DMS114 treated with DMSO at 0.1 percent for 48 hours (cell line): ENCODE results near the gene STOM.
"Not testable (repeated sequence)": the region's sequence is repeated elsewhere in the genome, so short reads cannot be mapped to it uniquely, and the experiment has no call there.

Experiments used
- DNase-seq: peaks from one replicate; lab custom pipeline; 2025; ENCODE audit not compliant: unreplicated experiment; lab: John Stamatoyannopoulos, UW

STOM gene

GRCh38 chr9:121303456-121304451 lies 66.3 kb downstream of the STOM start:
- DNase-seq: no peak

DNA sequence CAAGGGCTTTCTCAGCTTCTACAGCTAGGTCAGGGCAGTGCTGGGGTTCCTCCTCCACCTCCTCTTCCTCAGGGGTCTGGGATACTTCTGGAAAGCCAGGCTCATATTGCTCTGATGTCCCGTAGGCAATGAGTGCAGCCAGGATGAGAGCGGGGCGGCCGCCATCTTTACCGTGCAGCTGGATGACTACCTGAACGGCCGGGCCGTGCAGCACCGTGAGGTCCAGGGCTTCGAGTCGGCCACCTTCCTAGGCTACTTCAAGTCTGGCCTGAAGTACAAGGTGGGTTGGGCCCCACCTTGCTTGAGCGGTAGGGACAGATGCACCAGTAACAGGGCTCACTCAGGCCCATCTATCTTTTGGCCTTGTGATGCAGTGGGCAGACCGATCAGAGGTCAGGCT lies 67.3 kb downstream of the STOM start:
- DNase-seq: no peak

DNA sequence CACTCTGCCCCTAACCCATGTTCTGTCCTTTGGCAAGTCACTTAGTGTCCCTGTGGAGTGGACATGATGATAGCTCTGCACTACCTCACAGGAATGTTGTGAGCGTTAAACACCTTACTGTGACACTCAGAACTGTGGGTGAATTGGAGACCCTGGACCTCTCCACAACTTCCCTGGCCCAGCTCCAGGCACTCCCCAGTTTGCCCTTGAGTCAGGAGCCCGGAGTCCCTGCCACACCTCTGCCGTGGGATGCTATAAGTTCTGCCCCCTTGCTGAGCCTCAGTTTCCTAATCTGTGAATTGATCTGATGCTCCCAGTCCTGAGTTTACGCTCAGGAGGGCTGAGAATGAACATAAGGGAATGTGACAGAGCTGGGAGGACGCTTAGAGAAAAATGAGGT lies 67.7 kb downstream of the STOM start:
- DNase-seq: no peak

DNA sequence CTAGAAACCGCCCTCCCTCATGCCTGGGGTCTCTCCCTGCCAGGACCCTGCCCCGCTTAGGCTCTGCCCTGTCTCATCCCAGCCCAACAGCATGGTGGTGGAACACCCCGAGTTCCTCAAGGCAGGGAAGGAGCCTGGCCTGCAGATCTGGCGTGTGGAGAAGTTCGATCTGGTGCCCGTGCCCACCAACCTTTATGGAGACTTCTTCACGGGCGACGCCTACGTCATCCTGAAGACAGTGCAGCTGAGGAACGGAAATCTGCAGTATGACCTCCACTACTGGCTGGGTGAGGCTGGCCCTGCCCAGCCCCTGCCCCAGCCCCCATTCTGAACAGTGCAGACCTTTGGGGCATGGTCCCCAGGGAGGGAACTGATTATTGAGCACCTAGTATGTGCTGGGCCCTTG lies 68.2 kb downstream of the STOM start:
- no peak for DNase-seq

DNA sequence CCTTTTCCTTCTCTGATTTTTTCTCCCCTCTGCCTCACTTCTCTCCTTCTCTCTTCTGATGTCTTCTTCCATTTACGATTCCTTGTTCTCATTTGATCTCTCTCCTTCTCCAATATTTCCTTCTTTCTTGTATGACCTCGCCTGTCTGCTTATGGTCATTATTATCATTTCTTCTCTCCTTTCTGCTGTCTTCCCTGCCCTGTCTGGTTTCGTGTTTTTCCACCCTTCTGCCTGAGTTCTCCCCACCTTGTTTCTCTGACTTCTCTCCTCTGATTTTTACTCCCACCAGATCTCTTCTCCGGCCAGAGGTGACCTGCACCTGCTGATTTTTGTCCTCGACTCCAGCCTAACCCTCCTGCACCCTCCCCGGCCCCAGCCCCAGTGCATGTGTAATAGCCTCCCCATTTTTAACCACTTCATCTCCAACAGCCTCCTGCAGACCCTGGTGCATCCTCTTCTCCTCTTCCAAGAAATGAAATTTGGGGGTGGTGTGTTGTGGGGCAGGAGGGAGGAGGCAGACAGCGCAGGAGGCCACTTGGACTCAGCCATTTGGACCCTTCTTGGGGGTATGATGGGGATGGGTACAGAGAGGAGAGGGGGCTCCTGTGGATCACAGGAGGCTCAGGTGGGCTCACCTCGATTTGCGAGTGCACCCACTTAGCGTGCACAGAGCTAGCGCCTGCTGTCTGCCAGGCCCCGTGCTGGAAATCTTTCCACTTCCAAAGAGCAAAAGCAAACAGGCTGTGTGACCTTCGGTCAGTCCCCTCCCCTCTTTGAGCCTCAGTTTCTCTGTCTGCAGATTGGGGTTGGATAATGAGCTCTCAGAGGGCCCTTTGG lies 69.5 kb downstream of the STOM start:
- DNase-seq: no peak

DNA sequence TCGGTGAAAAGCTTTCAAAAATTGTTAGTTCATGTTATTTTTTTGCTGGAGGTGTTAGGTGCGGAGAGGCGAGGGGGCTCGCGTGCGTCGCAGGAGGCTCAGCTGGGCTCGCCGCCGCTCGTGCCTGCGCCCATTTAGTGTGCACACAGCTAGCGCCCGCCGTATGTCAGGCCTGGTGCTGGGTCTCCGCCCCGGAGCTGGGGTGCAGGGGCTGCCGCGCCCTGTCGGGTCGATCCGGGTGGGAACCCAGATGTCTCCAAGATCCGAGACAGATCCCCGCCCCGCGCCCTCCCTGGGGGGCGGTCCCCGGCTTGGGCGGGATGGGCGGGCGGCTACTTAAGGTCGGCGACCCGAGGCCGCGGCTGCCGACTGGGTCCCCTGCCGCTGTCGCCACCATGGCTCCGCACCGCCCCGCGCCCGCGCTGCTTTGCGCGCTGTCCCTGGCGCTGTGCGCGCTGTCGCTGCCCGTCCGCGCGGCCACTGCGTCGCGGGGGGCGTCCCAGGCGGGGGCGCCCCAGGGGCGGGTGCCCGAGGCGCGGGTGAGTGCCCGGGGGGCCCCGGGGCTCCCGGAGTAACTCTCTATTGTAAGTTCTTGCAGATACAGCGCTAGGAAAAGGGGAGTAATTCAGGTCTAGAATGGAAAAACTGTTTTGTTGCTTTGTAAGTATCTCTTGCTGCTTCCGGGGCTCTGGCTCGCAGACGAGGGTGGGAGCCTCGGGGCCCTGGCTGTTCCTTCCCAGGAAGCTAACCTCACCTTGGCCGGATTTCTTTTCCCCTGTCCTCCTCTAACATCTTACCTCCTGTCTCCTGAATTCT lies 70.4 kb downstream of the STOM start:
- DNase-seq: no peak

- no peak for DNase-seq
Measured at GRCh38 chr9:121298689-121299466, 71.2 kb downstream of the STOM start.

DNA sequence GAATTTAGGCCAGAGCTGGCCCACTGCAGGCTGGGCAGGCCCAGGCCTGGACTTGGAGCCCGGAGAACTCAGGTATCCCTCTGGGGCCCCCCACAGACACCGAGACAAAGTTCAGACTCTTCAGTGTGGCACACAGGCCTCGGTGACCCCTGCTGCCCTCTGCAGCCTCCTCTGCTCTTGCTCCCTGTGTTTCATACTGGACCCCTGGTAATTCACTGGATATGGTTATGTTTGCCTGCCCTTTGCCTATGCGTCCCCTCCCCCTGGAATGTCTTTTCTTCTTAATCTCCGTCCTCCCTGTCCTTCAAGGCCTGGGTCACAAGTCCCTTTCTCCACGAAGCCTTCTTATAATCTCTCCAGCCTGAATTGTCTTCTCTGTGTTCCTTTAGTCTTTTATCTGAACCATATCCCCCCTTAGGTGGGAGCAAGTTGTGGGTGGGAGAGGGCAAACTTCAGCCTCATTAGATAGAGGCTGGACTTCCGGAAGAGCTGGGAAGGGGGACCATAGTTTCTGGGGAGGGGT lies 72.0 kb downstream of the STOM start:
- no peak for DNase-seq

DNA sequence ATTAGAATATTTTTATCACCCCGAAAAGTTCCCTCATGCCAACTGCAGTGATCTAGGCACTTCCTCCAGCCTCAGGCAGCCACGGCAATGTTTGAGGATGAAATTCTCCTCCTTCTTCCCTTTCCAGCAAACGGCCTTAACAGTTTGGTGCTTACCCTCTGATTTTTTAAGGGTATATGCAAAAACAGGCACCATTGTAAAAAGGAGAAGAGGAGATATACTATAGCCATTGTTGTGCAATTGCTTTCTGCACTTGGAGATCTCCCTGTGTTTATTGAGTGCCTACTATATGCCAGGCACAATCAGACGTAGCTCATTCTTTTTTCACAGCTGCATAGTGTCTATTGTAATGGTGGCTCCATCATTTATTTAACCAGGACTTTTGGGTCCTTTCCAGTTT lies 72.7 kb downstream of the STOM start:
- no peak for DNase-seq

DNA sequence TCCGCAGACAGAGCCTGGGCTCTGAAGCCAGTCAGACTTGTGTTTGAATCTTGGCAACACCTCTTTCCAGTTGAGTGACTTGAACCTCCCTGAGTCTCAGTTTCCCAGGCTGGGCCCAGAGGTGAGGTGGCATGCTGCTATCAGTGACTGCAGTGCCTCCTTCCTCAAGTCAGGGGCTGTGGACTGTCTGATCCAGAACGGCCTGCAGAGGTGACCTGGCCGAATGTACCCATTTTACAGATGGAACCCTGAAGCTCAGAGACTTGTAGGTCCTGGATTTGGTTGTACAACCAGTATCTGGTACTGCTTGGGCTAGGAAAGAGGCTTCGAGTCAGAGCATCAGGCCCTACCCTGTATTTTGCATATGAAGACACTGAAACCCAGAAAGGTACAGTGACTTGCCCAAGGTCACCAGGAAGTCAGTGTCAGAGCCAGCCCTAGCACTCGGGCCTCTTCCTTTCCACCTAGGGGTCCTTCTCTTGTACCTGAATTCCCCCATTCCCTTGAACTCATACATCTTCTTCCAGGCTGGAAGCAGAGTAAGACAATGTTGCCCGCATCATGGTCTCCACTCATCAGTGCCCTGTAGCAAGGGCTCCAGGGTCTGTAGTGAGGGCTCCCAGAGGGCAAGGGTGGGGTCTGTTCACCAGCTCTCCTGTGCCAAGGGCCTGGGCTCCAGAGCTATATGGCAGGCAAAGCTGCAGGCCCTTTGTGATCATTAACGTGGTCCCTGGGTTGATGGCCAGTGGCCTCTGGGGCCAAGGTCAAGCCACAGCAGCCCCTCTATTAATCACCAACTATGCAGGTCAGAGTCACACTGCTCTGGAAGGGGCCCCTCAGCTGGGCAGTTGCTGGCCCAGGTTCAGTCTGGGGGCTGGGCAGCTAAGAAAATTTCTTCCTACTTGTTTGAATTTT lies 73.6 kb downstream of the STOM start:
- DNase-seq: no peak

DNA sequence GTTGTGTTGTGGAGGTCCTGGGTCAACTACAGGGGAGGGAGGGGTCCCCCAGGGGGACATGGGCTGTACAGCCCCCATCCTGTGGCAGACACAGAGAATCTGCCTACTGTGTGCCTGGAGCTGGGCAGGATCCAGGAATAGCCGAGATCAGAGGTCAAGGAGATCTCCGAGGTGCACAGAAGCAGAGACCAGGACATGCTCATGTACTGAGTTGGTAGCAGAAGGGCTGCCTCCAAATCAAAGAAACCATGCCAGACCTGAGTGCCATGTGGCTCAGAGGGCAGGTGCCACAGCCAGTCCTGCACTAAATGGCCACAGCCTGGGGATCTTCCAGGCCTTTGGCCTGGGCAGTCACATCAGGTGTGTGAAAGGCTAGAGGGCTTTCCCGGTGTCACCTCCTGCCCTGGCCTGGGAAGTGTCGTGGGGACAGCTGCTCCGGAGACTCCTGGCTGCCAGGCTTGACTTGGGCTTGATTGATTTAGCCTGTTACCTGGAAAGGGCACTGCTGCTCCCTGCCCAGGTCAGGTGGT lies 74.3 kb downstream of the STOM start:
- no peak for DNase-seq

DNA sequence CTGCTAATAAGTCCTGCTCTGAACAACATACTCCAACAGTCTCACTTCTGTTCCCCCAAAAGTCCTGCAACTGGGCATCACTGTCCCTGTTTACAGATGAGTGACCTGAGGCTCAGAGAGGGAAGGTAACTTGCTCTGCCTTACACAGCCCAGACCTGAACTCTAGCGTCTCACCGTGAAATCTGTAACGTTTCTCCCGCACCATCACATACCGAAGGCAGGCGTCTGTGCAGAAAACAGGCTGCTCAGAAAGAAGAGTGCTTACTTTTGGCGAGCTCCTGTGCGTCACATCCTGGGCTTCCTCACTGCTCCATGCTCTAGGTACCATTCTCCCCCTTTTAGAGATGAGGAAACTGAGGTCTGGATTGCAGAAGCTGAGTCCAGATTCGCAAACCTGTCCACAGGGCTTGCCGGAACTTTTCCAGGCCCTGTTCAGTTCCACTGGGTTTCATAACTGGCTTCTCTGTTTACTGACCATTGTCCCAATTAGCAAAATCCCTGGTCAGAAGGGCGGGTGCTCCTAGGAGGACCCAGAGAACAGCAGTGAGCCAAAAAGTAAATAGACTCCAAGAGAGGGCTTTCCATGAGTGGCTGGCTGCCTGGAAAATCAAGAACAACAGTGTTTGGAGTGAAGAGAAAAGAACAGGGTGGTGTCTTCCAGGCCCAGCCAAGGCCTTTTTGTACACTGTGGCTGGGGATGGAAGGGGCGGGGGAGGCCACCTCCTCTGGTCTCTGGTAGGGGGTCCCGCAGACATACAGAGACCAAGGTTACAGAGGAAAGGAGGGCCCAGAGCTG lies 75.0 kb downstream of the STOM start:
- DNase-seq: no peak

GRCh38 chr9:121294151-121294743 lies 75.8 kb downstream of the STOM start:
- DNase-seq: no peak

DNA sequence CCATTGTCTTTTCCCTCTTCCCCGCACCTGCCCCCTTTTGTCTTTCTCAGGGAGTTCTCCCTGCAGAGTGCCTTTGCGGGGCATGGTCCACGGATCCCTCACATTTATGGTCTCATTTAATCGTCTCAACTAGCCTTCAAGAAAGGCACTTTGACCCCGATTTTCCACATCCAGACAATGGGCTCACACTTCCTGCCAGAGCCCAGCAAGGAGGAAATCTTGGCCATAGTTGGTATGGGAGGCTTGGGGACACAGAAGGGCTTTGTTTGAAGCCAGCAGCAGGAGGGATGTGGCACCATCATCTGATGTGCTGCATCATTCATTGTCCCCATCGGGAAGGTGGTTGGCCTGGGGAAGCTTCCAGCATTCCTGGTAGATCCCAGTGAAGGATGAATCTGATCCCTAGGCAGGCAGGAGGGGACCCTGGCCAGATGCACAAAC lies 77.2 kb downstream of the STOM start:
- DNase-seq: no peak

GRCh38 chr9:121292051-121292450 lies 78.0 kb downstream of the STOM start:
- no peak for DNase-seq

- DNase-seq: not testable (repeated sequence)
Measured at GRCh38 chr9:121291536-121291935, 78.5 kb downstream of the STOM start.

DNA sequence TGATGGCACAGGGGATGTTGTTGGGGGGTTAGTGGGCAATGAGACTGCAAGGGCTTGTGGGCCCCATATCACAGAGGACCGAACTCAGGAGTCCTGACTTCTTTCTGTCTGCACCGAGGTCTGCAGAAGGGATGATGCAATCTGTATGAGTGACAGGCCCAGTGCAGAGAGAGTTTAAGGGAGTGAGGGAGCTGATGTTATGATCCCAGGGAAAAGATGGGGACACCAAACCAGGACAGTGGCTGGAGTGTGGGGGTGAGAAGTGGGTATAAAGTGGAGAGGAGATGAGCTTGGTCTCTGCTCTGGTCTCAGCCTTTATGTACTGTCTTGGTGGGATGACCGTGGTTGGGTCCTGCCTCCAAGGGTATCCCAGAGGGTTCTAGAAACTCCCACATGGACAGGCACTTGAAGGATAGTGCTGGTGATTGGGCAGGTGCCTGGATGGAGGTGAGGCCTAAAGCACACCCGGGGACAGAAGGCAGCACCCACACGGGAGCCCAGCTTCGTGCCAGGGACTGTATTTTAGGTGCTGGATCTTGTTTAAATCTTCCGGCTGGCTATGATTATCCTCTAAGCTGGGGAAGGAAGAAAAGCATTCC lies 80.2 kb downstream of the STOM start:
- no peak for DNase-seq
